OCI-LY7 (cell line): ENCODE results near the gene PARD3B.

Experiments
- EZH2phosphoT487 ChIP-seq: fragments of 200-600 bp; sonication (generic); IDR thresholded peaks from 2 replicates; pipeline ENCODE4 v1.6.1; 2018; ENCODE audit warnings: low read depth, borderline replicate concordance, mild to moderate bottlenecking, mixed run types, antibody characterized with exemption, low read length, moderate library complexity, mixed read lengths
- TF ChIP-seq, protein P1 (sequence below): fragments of 200-600 bp; sonication (generic); conservative IDR thresholded peaks from 2 replicates; pipeline ENCODE4 v1.5.1; 2014; ENCODE audit warnings: mild to moderate bottlenecking, antibody characterized with exemption, low read length, moderate library complexity, mixed read lengths

DNA sequence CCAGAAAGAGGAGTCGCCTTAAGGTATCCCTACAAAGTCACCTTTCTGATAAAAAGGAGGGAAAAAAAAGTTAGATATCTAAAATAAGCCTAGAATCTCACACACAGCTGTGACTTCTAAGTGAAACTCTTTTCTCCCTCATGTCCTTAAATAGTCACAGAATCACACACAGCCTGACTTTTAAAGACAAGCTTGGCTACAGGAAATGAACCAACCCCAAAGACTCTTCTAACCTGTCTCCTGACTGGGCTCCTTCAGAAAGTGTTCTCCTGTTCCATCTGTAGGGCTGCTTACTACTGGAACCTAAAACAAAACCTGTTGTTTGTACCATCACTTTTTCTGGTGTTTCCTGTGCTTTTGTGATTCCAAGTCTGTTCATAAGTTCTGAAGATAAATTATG lies 1074.3 kb downstream of the PARD3B start:
- TF ChIP-seq, protein P1, sequence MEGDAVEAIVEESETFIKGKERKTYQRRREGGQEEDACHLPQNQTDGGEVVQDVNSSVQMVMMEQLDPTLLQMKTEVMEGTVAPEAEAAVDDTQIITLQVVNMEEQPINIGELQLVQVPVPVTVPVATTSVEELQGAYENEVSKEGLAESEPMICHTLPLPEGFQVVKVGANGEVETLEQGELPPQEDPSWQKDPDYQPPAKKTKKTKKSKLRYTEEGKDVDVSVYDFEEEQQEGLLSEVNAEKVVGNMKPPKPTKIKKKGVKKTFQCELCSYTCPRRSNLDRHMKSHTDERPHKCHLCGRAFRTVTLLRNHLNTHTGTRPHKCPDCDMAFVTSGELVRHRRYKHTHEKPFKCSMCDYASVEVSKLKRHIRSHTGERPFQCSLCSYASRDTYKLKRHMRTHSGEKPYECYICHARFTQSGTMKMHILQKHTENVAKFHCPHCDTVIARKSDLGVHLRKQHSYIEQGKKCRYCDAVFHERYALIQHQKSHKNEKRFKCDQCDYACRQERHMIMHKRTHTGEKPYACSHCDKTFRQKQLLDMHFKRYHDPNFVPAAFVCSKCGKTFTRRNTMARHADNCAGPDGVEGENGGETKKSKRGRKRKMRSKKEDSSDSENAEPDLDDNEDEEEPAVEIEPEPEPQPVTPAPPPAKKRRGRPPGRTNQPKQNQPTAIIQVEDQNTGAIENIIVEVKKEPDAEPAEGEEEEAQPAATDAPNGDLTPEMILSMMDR, result no peak
- TF ChIP-seq EZH2phosphoT487, result no peak
